Erythroblast (primary cell): ENCODE results near the gene DUSP16.

Experiments used
- DNase-seq, 2 experiments: peaks; one replicate each; lab custom pipeline; 2025; lab: John Stamatoyannopoulos, UW
- GATA1 ChIP-seq: IDR thresholded peaks from 2 replicates; pipeline ENCODE4 v1.6.1; 2011; ENCODE audit warnings: low read depth, mild to moderate bottlenecking, control low read depth, low read length, moderate library complexity
- POLR2A ChIP-seq: IDR thresholded peaks from 2 replicates; pipeline ENCODE4 v1.6.1; 2011; ENCODE audit warnings: mild to moderate bottlenecking, low read length

The DUSP16 gene

GRCh38 chr12:12546314-12546772, 16.3 kb downstream of the DUSP16 start:
- TF ChIP-seq GATA1: no peak
- DNase-seq: no peak

- no peak for DNase-seq
Observed at GRCh38 chr12:12543959-12544358, 18.7 kb downstream of the DUSP16 start.

GRCh38 chr12:12542964-12543363, 19.7 kb downstream of the DUSP16 start:
- DNase-seq: no peak
- TF ChIP-seq GATA1: no peak
- TF ChIP-seq POLR2A: no peak

More at GRCh38 chr12:12543959-12544358, 18.7 kb downstream of the DUSP16 start:
- TF ChIP-seq POLR2A: no peak

GRCh38 chr12:12542286-12542685, 20.4 kb downstream of the DUSP16 start:
- DNase-seq: no peak
- TF ChIP-seq POLR2A (no peak), GATA1 (no peak)

- no peak for TF ChIP-seq GATA1
- no peak for TF ChIP-seq POLR2A
- no peak for DNase-seq
Observed at GRCh38 chr12:12541782-12542181, 20.9 kb downstream of the DUSP16 start.

GRCh38 chr12:12540261-12541013, 22.2 kb downstream of the DUSP16 start:
- DNase-seq: no peak
- TF ChIP-seq POLR2A (no peak), GATA1 (no peak)

- TF ChIP-seq POLR2A (no peak), GATA1 (no peak)
- DNase-seq: no peak
Observed at GRCh38 chr12:12539028-12539810, 23.4 kb downstream of the DUSP16 start.

GRCh38 chr12:12538535-12538934, 24.1 kb downstream of the DUSP16 start:
- TF ChIP-seq GATA1: no peak
- no peak for TF ChIP-seq POLR2A

GRCh38 chr12:12537421-12537820, 25.2 kb downstream of the DUSP16 start:
- no peak for DNase-seq
- TF ChIP-seq POLR2A: no peak
- TF ChIP-seq GATA1: no peak

More at GRCh38 chr12:12538535-12538934, 24.1 kb downstream of the DUSP16 start:
- no peak for DNase-seq

- no peak for DNase-seq
- TF ChIP-seq GATA1 (no peak), POLR2A (no peak)
Observed at GRCh38 chr12:12534975-12535374, 27.7 kb downstream of the DUSP16 start.

GRCh38 chr12:12534166-12534866, 28.3 kb downstream of the DUSP16 start:
- TF ChIP-seq POLR2A (no peak), GATA1 (no peak)
- no peak for DNase-seq

- DNase-seq: no peak
- TF ChIP-seq GATA1: no peak
- no peak for TF ChIP-seq POLR2A
Observed at GRCh38 chr12:12533238-12533829, 29.3 kb downstream of the DUSP16 start.

GRCh38 chr12:12531194-12531593, 31.5 kb downstream of the DUSP16 start:
- no peak for TF ChIP-seq POLR2A
- no peak for TF ChIP-seq GATA1
- no peak for DNase-seq
